HEK293 (cell line): ENCODE measurements around the gene RDH16.

Source experiments
- CTCF ChIA-PET: fragments of 350-600 bp; formaldehyde crosslinking; extraction: SDS; loops from one replicate; lab custom pipeline; 2021; ENCODE audit warnings: antibody characterized with exemption; lab: Yijun Ruan, JAX
- POLR2A ChIA-PET: fragments of 300-600 bp; formaldehyde crosslinking; extraction: SDS; loops from one replicate; lab custom pipeline; 2020; ENCODE audit warnings: antibody characterized with exemption, inconsistent platforms; lab: Yijun Ruan, JAX
- H3K27ac ChIP-seq: fragments of 200-500 bp; sonication (Bioruptor generic); 2 replicates; pipeline ENCODE4 v1.5.1; 2014; ENCODE audit warnings: low read depth, low read length, control low read depth, inconsistent platforms; ENCODE audit errors: extremely low read depth
- H3K36me3 ChIP-seq, 2 experiments: fragments of 200-500 bp in 1 of 2; sonication (Bioruptor generic) in 1 of 2; 1 replicate in 1 of 2; 2 replicates in 1 of 2; pipeline ENCODE4 v1.5.1; 2014 to 2017; ENCODE audit warnings: inconsistent platforms in 2 of 2, low read length in 2 of 2; ENCODE audit not compliant: control insufficient read depth in 2 of 2, insufficient read depth in 1 of 2
- H3K4me1 ChIP-seq: fragments of 200-500 bp; sonication (Bioruptor generic); 2 replicates; pipeline ENCODE4 v1.5.1; 2014; ENCODE audit warnings: mild to moderate bottlenecking, low read length, inconsistent platforms; ENCODE audit not compliant: control insufficient read depth, insufficient read depth
- H3K4me3 ChIP-seq: 2 replicates; pipeline ENCODE4 v1.5.1; 2011; ENCODE audit warnings: low read depth, mild to moderate bottlenecking, control low read depth, low read length, moderate library complexity
- H3K9me3 ChIP-seq: fragments of 200-500 bp; sonication (Bioruptor generic); 2 replicates; pipeline ENCODE4 v1.5.1; 2014; ENCODE audit warnings: low read depth, low read length, inconsistent platforms; ENCODE audit not compliant: control insufficient read depth, insufficient read depth
- ZNF184 ChIP-seq: fragments of 450-650 bp; IDR thresholded peaks from 2 replicates; pipeline ENCODE4 v1.5.1; 2018; ENCODE audit warnings: missing biosample characterization, mild to moderate bottlenecking, missing genetic modification characterization
- ZNF202 ChIP-seq: fragments of 450-650 bp; formaldehyde crosslinking; IDR thresholded peaks from 2 replicates; pipeline ENCODE4 v1.5.1; 2016; ENCODE audit warnings: missing biosample characterization, missing genetic modification characterization, borderline replicate concordance
- ZSCAN18 ChIP-seq: fragments of 450-650 bp; formaldehyde crosslinking; IDR thresholded peaks from 2 replicates; pipeline ENCODE4 v1.5.1; 2016; ENCODE audit warnings: missing biosample characterization, missing genetic modification characterization

RDH16 gene

GRCh38 chr12:56903374-56903773 is 54.0 kb downstream of the RDH16 start:
- TF ChIP-seq ZNF202 (tag by site-specific recombination) (no peak), ZNF184 (no peak), ZSCAN18 (tag by site-specific recombination) (no peak)
- TF ChIP-seq, all 188 proteins: peak for 0
- H3K9me3 ChIP-seq = no peaks in the 10 kb centered on the region
- CTCF ChIA-PET = interaction anchor here (0.7 kb wide), 1 partner anchor 17 kb away, joined by 3 read pairs; no protein-coding TSS in a partner anchor
- no peak overlapping the region for H3K27ac ChIP-seq
- POLR2A ChIA-PET = no interaction called here
- no peaks in the 10 kb centered on the region for H3K36me3 ChIP-seq
- no peaks in the 10 kb centered on the region for H3K4me1 ChIP-seq
- no peak overlapping the region for H3K4me3 ChIP-seq
